Measurements from ENCODE around the gene DSG4. TPM values are rescaled to one million over a fixed set of nuclear protein-coding genes. Genes with fewer than 3 reads are reported as not detected.

DSG4 gene
- total and polyA plus RNA-seq, 3 donors from 2014 or later: 0.08 to 0.83 (median 0.31) TPM

- Histone ChIP-seq H3K36me3 (ENCODE audit: low read depth, missing control alignments) (no peaks in the 10 kb centered on the region), H3K9me3 (no peaks in the 10 kb centered on the region), H3K4me3 (no peak overlapping the region), H3K27me3 (no peaks in the 10 kb centered on the region), H3K27ac (no peak overlapping the region), H3K4me1 (no peaks in the 10 kb centered on the region)
- WGBS, 2 donors: 79 to 80% methylated on average over 4 of the region's 4 CpGs
- DNase-seq: no peak
- TF ChIP-seq CTCF (IDR thresholded peaks at IDR 0.05): no peak
- no peak for TF ChIP-seq POLR2A (IDR thresholded peaks at IDR 0.05)
- intact Hi-C loops (cut with DNase I; ENCODE audit: low total_unique reads): no loop called here
Observed at GRCh38 chr18:31430072-31430471, 53.5 kb downstream of the DSG4 start.

GRCh38 chr18:31430554-31430953 is 54.0 kb downstream of the DSG4 start:
- no peaks in the 10 kb centered on the region for H3K36me3 ChIP-seq (ENCODE audit: low read depth, missing control alignments)
- H3K4me3 ChIP-seq: no peak overlapping the region
- H3K9me3 ChIP-seq: no peaks in the 10 kb centered on the region
- no peak for DNase-seq
- TF ChIP-seq POLR2A (IDR thresholded peaks at IDR 0.05): no peak
- no peak for TF ChIP-seq CTCF (IDR thresholded peaks at IDR 0.05)
- WGBS, 2 donors: 67 to 81% methylated on average over 1 of the region's 1 CpG
- intact Hi-C loops (cut with DNase I; ENCODE audit: low total_unique reads): no loop called here
- no peak overlapping the region for H3K27ac ChIP-seq
- no peaks in the 10 kb centered on the region for H3K4me1 ChIP-seq
- no peaks in the 10 kb centered on the region for H3K27me3 ChIP-seq

GRCh38 chr18:31432316-31432715 is 55.7 kb downstream of the DSG4 start:
- WGBS, 2 donors: 86 to 91% methylated on average over 1 of the region's 1 CpG
- H3K9me3 ChIP-seq: no peaks in the 10 kb centered on the region

GRCh38 chr18:31436825-31437224 is 60.2 kb downstream of the DSG4 start:
- intact Hi-C loops (cut with DNase I; ENCODE audit: low total_unique reads): no loop called here
- no peaks in the 10 kb centered on the region for H3K27me3 ChIP-seq
- no peak overlapping the region for H3K27ac ChIP-seq
- TF ChIP-seq POLR2A (IDR thresholded peaks at IDR 0.05): no peak
- no peak for TF ChIP-seq CTCF (IDR thresholded peaks at IDR 0.05)
- H3K4me3 ChIP-seq: no peak overlapping the region
- H3K9me3 ChIP-seq: no peaks in the 10 kb centered on the region
- WGBS, 2 donors: 80 to 83% methylated on average over 3 of the region's 3 CpGs
- no peaks in the 10 kb centered on the region for H3K4me1 ChIP-seq
- H3K36me3 ChIP-seq (ENCODE audit: low read depth, missing control alignments): no peaks in the 10 kb centered on the region
- no peak for DNase-seq

More at GRCh38 chr18:31432316-31432715, 55.7 kb downstream of the DSG4 start:
- no peak for DNase-seq
- Histone ChIP-seq H3K27ac (no peak overlapping the region), H3K36me3 (ENCODE audit: low read depth, missing control alignments) (no peaks in the 10 kb centered on the region), H3K4me1 (no peaks in the 10 kb centered on the region), H3K27me3 (no peaks in the 10 kb centered on the region), H3K4me3 (no peak overlapping the region)
- TF ChIP-seq POLR2A (IDR thresholded peaks at IDR 0.05) (no peak), CTCF (IDR thresholded peaks at IDR 0.05) (no peak)
- intact Hi-C loops (cut with DNase I; ENCODE audit: low total_unique reads): no loop called here

GRCh38 chr18:31438402-31438801 is 61.8 kb downstream of the DSG4 start:
- Histone ChIP-seq H3K9me3 (no peaks in the 10 kb centered on the region), H3K36me3 (ENCODE audit: low read depth, missing control alignments) (no peaks in the 10 kb centered on the region), H3K27me3 (no peaks in the 10 kb centered on the region), H3K4me3 (no peak overlapping the region), H3K4me1 (no peaks in the 10 kb centered on the region), H3K27ac (no peak overlapping the region)
- no peak for DNase-seq
- intact Hi-C loops (cut with DNase I; ENCODE audit: low total_unique reads): no loop called here
- WGBS, 2 donors: 86 to 94% methylated on average over 2 of the region's 2 CpGs
- TF ChIP-seq CTCF (IDR thresholded peaks at IDR 0.05) (no peak), POLR2A (IDR thresholded peaks at IDR 0.05) (no peak)

All from testis (tissue), 3 donors.